HEK293T (cell line): Measurements from ENCODE around the gene CCDC171.

ENCODE experiments used
- SP1 ChIP-seq: fragments of 450-650 bp; IDR thresholded peaks from 2 replicates; pipeline ENCODE4 v1.6.1; 2017
- SUZ12 ChIP-seq: fragments of 450-650 bp; IDR thresholded peaks from 2 replicates; pipeline ENCODE4 v1.6.1; 2016; ENCODE audit warnings: mild to moderate bottlenecking
- ZNF384 ChIP-seq: fragments of 450-650 bp; IDR thresholded peaks from 2 replicates; pipeline ENCODE4 v1.6.1; 2016

- TF ChIP-seq ZNF384 (no peak), SUZ12 (no peak), SP1 (no peak)
These were observed 17.9 kb downstream of the CCDC171 start for GRCh38 chr9:15570769-15571168.
